HepG2 (cell line): ENCODE data around the gene UBAP2L. TPM values are rescaled to one million over a fixed set of nuclear protein-coding genes. Genes with fewer than 3 reads are reported as not detected.
A peak's percentile ranks its signal among the peaks of the same experiment; 100 is the strongest.

Experiments
- CENPX ChIP-seq: sonication (generic); formaldehyde crosslinking; IDR thresholded peaks from 2 replicates; pipeline ENCODE4 v1.9.0; 2021; ENCODE audit warnings: mild to moderate bottlenecking, missing genetic modification reagents, moderate library complexity
- DRAP1 ChIP-seq: IDR thresholded peaks from 2 replicates; pipeline ENCODE4 v1.6.1; 2016; ENCODE audit warnings: missing genetic modification reagents, missing compliant biosample characterization
- GATAD1 ChIP-seq: IDR thresholded peaks from 2 replicates; pipeline ENCODE4 v1.6.1; 2016; ENCODE audit warnings: missing genetic modification reagents, missing compliant biosample characterization
- HDAC1 ChIP-seq: sonication (generic); formaldehyde crosslinking; IDR thresholded peaks from 2 replicates; pipeline ENCODE4 v1.5.1; 2020; ENCODE audit warnings: mild to moderate bottlenecking, missing genetic modification reagents
- HOXA9 ChIP-seq: sonication (generic); formaldehyde crosslinking; IDR thresholded peaks from 2 replicates; pipeline ENCODE4 v1.8.1; 2022; ENCODE audit warnings: missing genetic modification reagents, mild to moderate bottlenecking, moderate library complexity, borderline replicate concordance
- MEIS1 ChIP-seq: sonication (generic); formaldehyde crosslinking; IDR thresholded peaks from 2 replicates; pipeline ENCODE4 v1.9.0; 2021; ENCODE audit warnings: mild to moderate bottlenecking, missing genetic modification reagents, moderate library complexity, borderline replicate concordance
- MTERF4 ChIP-seq: sonication (generic); formaldehyde crosslinking; IDR thresholded peaks from 2 replicates; pipeline ENCODE4 v1.8.0; 2023; ENCODE audit warnings: mild to moderate bottlenecking, missing genetic modification reagents
- PHB2 ChIP-seq: fragments of 450-650 bp; IDR thresholded peaks from 2 replicates; pipeline ENCODE4 v1.6.1; 2018; ENCODE audit not compliant: partially characterized antibody
- PHF21A ChIP-seq: sonication (generic); formaldehyde crosslinking; IDR thresholded peaks from 2 replicates; pipeline ENCODE4 v1.5.0; 2020; ENCODE audit warnings: mild to moderate bottlenecking, missing genetic modification reagents
- SNAPC2 ChIP-seq: sonication (generic); formaldehyde crosslinking; IDR thresholded peaks from 2 replicates; pipeline ENCODE4 v1.8.1; 2022; ENCODE audit warnings: mild to moderate bottlenecking, missing genetic modification reagents
- TIGD3 ChIP-seq: sonication (generic); formaldehyde crosslinking; IDR thresholded peaks from 2 replicates; pipeline ENCODE4 v1.5.1; 2020; ENCODE audit warnings: mild to moderate bottlenecking, missing genetic modification reagents, borderline replicate concordance
- TRIM22 ChIP-seq: fragments of 450-650 bp; IDR thresholded peaks from 2 replicates; pipeline ENCODE4 v1.6.1; 2017
- TRIM24 ChIP-seq: sonication (generic); formaldehyde crosslinking; IDR thresholded peaks from 2 replicates; pipeline ENCODE4 v1.8.0; 2022; ENCODE audit warnings: mild to moderate bottlenecking, missing genetic modification reagents
- ZC3H4 ChIP-seq: sonication (generic); formaldehyde crosslinking; IDR thresholded peaks from 2 replicates; pipeline ENCODE4 v1.4.0; 2020; ENCODE audit warnings: missing genetic modification reagents, borderline replicate concordance
- ZMYM3 ChIP-seq: sonication (generic); formaldehyde crosslinking; IDR thresholded peaks from 2 replicates; pipeline ENCODE4 v1.5.1; 2020; ENCODE audit warnings: mild to moderate bottlenecking, missing genetic modification reagents
- ZNF20 ChIP-seq: sonication (generic); formaldehyde crosslinking; IDR thresholded peaks from 2 replicates; pipeline ENCODE4 v1.4.0; 2020; ENCODE audit warnings: mild to moderate bottlenecking, moderate library complexity, missing genetic modification reagents
- ZNF232 ChIP-seq: sonication (generic); formaldehyde crosslinking; IDR thresholded peaks from 2 replicates; pipeline ENCODE4 v1.4.0; 2020; ENCODE audit warnings: missing genetic modification reagents, borderline replicate concordance
- ZNF280B ChIP-seq: sonication (generic); formaldehyde crosslinking; IDR thresholded peaks from 2 replicates; pipeline ENCODE4 v1.5.0; 2020; ENCODE audit warnings: missing genetic modification reagents, mild to moderate bottlenecking, borderline replicate concordance
- ZNF354B ChIP-seq: sonication (generic); formaldehyde crosslinking; IDR thresholded peaks from 2 replicates; pipeline ENCODE4 v1.8.0; 2022; ENCODE audit warnings: mild to moderate bottlenecking, missing genetic modification reagents
- ZNF503 ChIP-seq: sonication (generic); formaldehyde crosslinking; IDR thresholded peaks from 2 replicates; pipeline ENCODE4 v1.4.0; 2020; ENCODE audit warnings: missing genetic modification reagents
- ZNF567 ChIP-seq: sonication (generic); formaldehyde crosslinking; IDR thresholded peaks from 2 replicates; pipeline ENCODE4 v1.8.1; 2023; ENCODE audit warnings: mild to moderate bottlenecking, missing genetic modification reagents, borderline replicate concordance
- ZNF607 ChIP-seq: sonication (generic); formaldehyde crosslinking; IDR thresholded peaks from 2 replicates; pipeline ENCODE4 v1.5.1; 2020; ENCODE audit warnings: missing genetic modification reagents, mild to moderate bottlenecking, borderline replicate concordance
- polyA plus RNA-seq, 8 experiments: library from polyadenylated mRNA; depleted of rRNA in 3 of 8; stranded (reverse) in 7 of 8; unstranded in 1 of 8; fragments of >200 nt; fragmentation: Illumina TruSeq in 4 of 8; extraction: Trizol in 4 of 8; gene quantifications; 2 replicates each; pipeline versions ENCODE4 v1.2.1 to v1.2.3, GENCODE V29; 2011 to 2016; ENCODE audit warnings: low read depth in 4 of 8, missing spikeins in 1 of 8, mixed read lengths in 1 of 8; ENCODE audit not compliant: insufficient read depth in 1 of 8
- total RNA-seq, 5 experiments: library from RNA; depleted of rRNA; stranded (reverse); fragments of >200 nt; fragmentation: Illumina TruSeq; extraction: Trizol; gene quantifications; 2 replicates each; pipeline ENCODE4 v1.2.3, GENCODE V29; 2016; ENCODE audit warnings: low read depth in 1 of 5

Gene UBAP2L
- total and polyA plus RNA-seq, 2 of the 13 experiments (the other 11 are each of a cell fraction or from before 2014, with no cell fraction given), result 74.2 to 159 TPM

GRCh38 chr1:154272217-154272998 lies 51.7 kb downstream of the UBAP2L start, which contains the start of gene HAX1 (continued):
- TF ChIP-seq TIGD3 (CRISPR knock-in tag) (no peak), ZC3H4 (CRISPR knock-in tag) (no peak), HOXA9 (CRISPR knock-in tag) (no peak), MTERF4 (CRISPR knock-in tag) (peak; percentile 42; the same call in 1 of the 2 replicates), TRIM24 (CRISPR knock-in tag) (no peak), ZNF20 (CRISPR knock-in tag) (no peak), ZNF503 (no peak), ZNF354B (CRISPR knock-in tag) (no peak), DRAP1 (CRISPR knock-in tag) (peak; percentile 64; the same call in 1 of the 2 replicates), ZMYM3 (CRISPR knock-in tag) (no peak), ZNF232 (CRISPR knock-in tag) (no peak), HDAC1 (CRISPR knock-in tag) (peak; percentile 96), PHB2 (no peak), ZNF280B (CRISPR knock-in tag) (peak; percentile 61; the same call in 1 of the 2 replicates), GATAD1 (CRISPR knock-in tag) (peak; percentile 100), PHF21A (CRISPR knock-in tag) (peak; percentile 95), MEIS1 (CRISPR knock-in tag) (no peak), CENPX (CRISPR knock-in tag) (no peak), ZNF607 (no peak), ZNF567 (CRISPR knock-in tag) (no peak; the same call in 1 of the 2 replicates), TRIM22 (no peak), SNAPC2 (CRISPR knock-in tag) (peak; percentile 79; the same call in 1 of the 2 replicates)
